AG09309 (cell line): ENCODE data around the gene UIMC1.

ENCODE experiments used
- DNase-seq: peaks from one replicate; pipeline ENCODE4 v3.0.0-alpha.2; 2010; ENCODE audit warnings: low read depth
- H3K4me3 ChIP-seq: 2 replicates; pipeline ENCODE4 v1.5.1; 2011; ENCODE audit warnings: mild to moderate bottlenecking, low read depth, low read length, moderate library complexity; ENCODE audit not compliant: control insufficient read depth
- CTCF ChIP-seq: IDR thresholded peaks from 2 replicates; pipeline ENCODE4 v1.5.1; 2011; ENCODE audit warnings: mild to moderate bottlenecking, low read depth, low read length, inconsistent platforms; ENCODE audit not compliant: insufficient read depth, control insufficient read depth; ENCODE audit errors: missing control alignments

The UIMC1 gene

GRCh38 chr5:176870110-176870591 is 136.4 kb downstream of the UIMC1 start:
- no peak for DNase-seq
- peak; percentile 33 for TF ChIP-seq CTCF
- H3K4me3 ChIP-seq, result no peak overlapping the region

GRCh38 chr5:176869501-176870109 is 137.0 kb downstream of the UIMC1 start:
- no peak overlapping the region for H3K4me3 ChIP-seq
- TF ChIP-seq CTCF, result no peak
- DNase-seq, result no peak

- H3K4me3 ChIP-seq, result no peak overlapping the region
- no peak for TF ChIP-seq CTCF
- DNase-seq, result no peak
Observed at GRCh38 chr5:176868731-176869130, 137.8 kb downstream of the UIMC1 start.

DNA sequence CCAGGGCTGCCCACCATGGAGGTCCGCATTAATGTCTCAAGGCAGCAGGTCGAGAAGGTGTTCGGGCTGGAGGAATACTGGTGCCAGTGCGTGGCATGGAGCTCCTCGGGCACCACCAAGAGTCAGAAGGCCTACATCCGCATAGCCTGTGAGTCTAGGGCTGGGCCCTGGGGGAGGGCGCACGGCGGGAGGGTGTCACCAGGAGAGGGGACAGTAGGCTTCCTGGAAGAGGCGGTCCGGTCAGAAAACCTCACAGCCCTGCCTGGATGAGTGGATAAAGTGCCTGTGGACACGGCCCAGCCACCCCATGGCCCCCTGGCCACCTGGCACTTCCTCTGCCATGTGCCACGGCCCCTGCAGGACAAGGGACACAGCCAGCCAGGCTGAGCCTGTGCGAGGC is 138.5 kb downstream of the UIMC1 start:
- H3K4me3 ChIP-seq, result no peak overlapping the region
- DNase-seq, result no peak
- TF ChIP-seq CTCF, result no peak

DNA sequence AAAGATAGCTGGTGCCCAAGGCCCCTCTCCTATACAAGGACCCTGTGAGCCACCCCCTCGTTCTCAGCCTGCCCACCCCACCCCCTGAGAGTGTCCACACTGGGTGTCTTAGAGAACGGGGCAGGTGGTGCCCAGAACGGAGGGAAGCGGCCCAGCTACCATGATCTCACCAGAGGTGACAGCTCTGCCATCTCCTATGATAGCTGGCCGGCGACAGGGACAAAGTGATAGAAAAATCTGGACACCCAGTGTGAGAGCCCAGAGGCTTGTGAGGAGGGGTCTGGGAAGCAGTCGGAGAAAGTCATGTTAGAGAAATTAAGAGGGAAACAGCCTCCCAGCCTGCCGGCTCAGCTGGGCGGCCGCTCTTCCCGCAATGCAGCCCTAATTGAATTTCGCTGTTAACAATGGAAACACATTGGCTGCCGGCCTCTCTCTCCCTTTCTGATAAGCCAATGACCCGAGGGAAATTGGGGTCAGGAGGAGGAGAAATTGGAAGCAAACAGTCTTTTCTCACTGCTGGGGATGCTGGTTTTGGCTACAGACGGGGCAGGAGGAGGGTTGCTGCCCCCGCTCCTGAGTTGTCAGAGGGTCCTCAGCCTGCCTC is 139.8 kb downstream of the UIMC1 start:
- no peak overlapping the region for H3K4me3 ChIP-seq
- no peak for TF ChIP-seq CTCF
- no peak for DNase-seq

DNA sequence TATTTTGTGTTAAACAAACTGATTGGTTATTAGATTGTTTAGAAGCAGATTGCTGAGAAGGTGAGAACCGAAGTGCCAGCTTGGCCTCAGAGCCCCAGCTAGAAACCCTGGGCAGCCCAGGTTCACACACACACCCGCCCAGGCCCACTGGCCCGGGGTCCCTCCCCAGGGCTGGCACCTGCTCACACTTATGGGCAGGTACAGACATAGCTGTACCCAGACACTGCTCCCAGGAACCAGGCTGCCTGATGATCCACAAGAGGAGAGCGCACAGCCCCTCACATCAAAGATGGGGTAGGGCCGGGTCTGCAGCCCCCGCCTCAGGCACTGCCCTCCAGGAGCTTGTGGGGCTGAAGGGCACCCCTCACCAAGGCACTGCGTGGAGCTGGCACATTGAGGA is 140.6 kb downstream of the UIMC1 start:
- no peak for TF ChIP-seq CTCF
- no peak for DNase-seq
- no peak overlapping the region for H3K4me3 ChIP-seq
